Cardiac fibroblast (primary cell): ENCODE measurements around the gene MSH4.
"Not testable (repeated sequence)": the region's sequence is repeated elsewhere in the genome, so short reads cannot be mapped to it uniquely, and the experiment has no call there.

ENCODE experiments used
- DNase-seq, 2 donors: peaks; one replicate each; pipeline versions ENCODE4 v3.0.0 to v3.0.0-alpha.2; 2010; ENCODE audit warnings: low read depth in 2 of 2
- H3K4me3 ChIP-seq, 2 donors: replicated peaks in 1 of 2; 1 replicate in 1 of 2; 2 replicates in 1 of 2; pipeline ENCODE4 v1.5.1; 2011; ENCODE audit warnings: low read depth in 2 of 2, low read length in 2 of 2, mild to moderate bottlenecking in 2 of 2, moderate library complexity in 1 of 2
- CTCF ChIP-seq: IDR thresholded peaks from one replicate; pipeline ENCODE4 v1.5.1; 2011; ENCODE audit warnings: low read depth, mild to moderate bottlenecking, low read length, inconsistent platforms

Gene MSH4

DNA sequence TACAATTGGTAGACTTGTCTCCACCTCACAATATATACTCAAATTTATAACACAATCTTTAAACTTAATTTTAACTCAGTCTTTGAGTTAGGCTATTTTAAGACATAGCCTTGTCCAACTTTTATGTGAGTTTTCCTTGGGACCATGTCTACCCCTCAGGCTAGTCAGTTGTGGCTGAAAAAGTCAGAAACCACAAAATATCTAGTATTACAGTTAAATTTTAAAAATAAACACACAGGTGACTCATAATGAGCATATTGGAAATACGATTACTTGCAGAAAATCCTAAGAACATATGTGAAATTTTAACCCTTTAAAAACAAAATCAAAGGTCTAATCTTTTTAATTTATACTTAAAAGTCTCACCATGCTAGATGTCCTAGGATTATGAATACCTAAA, 140.4 kb downstream of the MSH4 start:
- H3K4me3 ChIP-seq, result no peak overlapping the region
- DNase-seq, result no peak
- TF ChIP-seq CTCF, result no peak

- H3K4me3 ChIP-seq, DNase-seq: not testable (repeated sequence)
These were observed 146.4 kb downstream of the MSH4 start for GRCh38 chr1:75943037-75943436.

GRCh38 chr1:75950176-75950575, 153.5 kb downstream of the MSH4 start:
- no peak for DNase-seq
- TF ChIP-seq CTCF, result no peak

DNA sequence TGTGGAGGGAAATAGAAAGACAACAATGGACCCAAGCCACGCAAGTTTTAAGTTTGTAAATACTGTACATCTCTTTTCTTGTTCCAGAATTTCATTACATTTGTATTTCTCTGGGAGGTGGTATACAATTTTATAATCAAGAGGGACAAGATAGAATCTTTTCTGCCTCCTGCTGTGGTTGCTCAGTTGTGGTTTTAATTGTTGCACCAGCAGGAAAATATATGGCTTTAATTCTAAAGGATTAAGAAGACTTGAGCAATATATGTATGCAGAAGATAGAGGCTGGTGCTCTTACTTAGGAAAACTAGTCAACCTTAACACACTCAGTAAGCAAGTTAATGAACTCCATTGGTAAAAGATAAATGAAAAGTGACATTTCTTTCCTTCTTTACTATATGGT, 155.3 kb downstream of the MSH4 start:
- no peak for TF ChIP-seq CTCF
- DNase-seq, result no peak

More at GRCh38 chr1:75950176-75950575, 153.5 kb downstream of the MSH4 start:
- no peak overlapping the region for H3K4me3 ChIP-seq

GRCh38 chr1:75953461-75953860, 156.8 kb downstream of the MSH4 start:
- DNase-seq, result no peak
- TF ChIP-seq CTCF, result no peak
- H3K4me3 ChIP-seq, result no peak overlapping the region

More for the DNA sequence above, 155.3 kb downstream of the MSH4 start:
- H3K4me3 ChIP-seq, result no peak overlapping the region

- DNase-seq, result peak; percentile 6 to 24
- H3K4me3 ChIP-seq, result no peak overlapping the region
- no peak for TF ChIP-seq CTCF
These were observed 157.9 kb downstream of the MSH4 start for GRCh38 chr1:75954586-75954985.
